Mammary epithelial cell (primary cell): ENCODE measurements around the gene CLDN9.

Source experiments
- EZH2 ChIP-seq: IDR thresholded peaks from 2 replicates; pipeline ENCODE4 v1.6.1; 2012; ENCODE audit warnings: low read length, inconsistent platforms, borderline replicate concordance
- TF ChIP-seq, protein P1 (sequence below), 2 donors: IDR thresholded peaks in 1 of 2; conservative IDR thresholded peaks in 1 of 2; 2 replicates each; pipeline ENCODE4 v1.5.1; 2011 to 2012; ENCODE audit warnings: inconsistent platforms in 2 of 2, low read length in 2 of 2, mild to moderate bottlenecking in 2 of 2, control low read depth in 1 of 2, low read depth in 1 of 2; ENCODE audit not compliant: insufficient read depth in 1 of 2; ENCODE audit errors: extremely low read depth in 1 of 2

DNA sequence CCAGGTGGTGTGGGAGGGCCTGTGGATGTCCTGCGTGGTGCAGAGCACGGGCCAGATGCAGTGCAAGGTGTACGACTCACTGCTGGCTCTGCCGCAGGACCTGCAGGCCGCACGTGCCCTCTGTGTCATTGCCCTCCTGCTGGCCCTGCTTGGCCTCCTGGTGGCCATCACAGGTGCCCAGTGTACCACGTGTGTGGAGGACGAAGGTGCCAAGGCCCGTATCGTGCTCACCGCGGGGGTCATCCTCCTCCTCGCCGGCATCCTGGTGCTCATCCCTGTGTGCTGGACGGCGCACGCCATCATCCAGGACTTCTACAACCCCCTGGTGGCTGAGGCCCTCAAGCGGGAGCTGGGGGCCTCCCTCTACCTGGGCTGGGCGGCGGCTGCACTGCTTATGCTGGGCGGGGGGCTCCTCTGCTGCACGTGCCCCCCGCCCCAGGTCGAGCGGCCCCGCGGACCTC is 798 bp downstream of the CLDN9 start:
- TF ChIP-seq, protein P1, sequence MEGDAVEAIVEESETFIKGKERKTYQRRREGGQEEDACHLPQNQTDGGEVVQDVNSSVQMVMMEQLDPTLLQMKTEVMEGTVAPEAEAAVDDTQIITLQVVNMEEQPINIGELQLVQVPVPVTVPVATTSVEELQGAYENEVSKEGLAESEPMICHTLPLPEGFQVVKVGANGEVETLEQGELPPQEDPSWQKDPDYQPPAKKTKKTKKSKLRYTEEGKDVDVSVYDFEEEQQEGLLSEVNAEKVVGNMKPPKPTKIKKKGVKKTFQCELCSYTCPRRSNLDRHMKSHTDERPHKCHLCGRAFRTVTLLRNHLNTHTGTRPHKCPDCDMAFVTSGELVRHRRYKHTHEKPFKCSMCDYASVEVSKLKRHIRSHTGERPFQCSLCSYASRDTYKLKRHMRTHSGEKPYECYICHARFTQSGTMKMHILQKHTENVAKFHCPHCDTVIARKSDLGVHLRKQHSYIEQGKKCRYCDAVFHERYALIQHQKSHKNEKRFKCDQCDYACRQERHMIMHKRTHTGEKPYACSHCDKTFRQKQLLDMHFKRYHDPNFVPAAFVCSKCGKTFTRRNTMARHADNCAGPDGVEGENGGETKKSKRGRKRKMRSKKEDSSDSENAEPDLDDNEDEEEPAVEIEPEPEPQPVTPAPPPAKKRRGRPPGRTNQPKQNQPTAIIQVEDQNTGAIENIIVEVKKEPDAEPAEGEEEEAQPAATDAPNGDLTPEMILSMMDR (conservative IDR thresholded peaks at IDR 0.05 in 1 of 2, IDR thresholded peaks at IDR 0.05 in 1 of 2; ENCODE audit: extremely low read depth in 1 of 2, insufficient read depth in 1 of 2, low read depth in 1 of 2, low read length in 2 of 2) = no peak
- no peak for TF ChIP-seq EZH2
